ENCODE measurements around the gene APBA2.

The APBA2 gene

GRCh38 chr15:29102911-29103823, 217.4 kb downstream of the APBA2 start:
- no peak for DNase-seq (ENCODE audit: low spot score)

GRCh38 chr15:29103824-29104565, 218.2 kb downstream of the APBA2 start:
- DNase-seq (ENCODE audit: low spot score): peak; percentile 86

GRCh38 chr15:29104566-29104880, 218.7 kb downstream of the APBA2 start:
- DNase-seq (ENCODE audit: low spot score): no peak

- no peak for DNase-seq (ENCODE audit: low spot score)
Observed at GRCh38 chr15:29105151-29105854, 219.5 kb downstream of the APBA2 start.

GRCh38 chr15:29106116-29106515, 220.3 kb downstream of the APBA2 start:
- no peak for DNase-seq (ENCODE audit: low spot score)

- no peak for DNase-seq (ENCODE audit: low spot score)
Observed at GRCh38 chr15:29106551-29107290, 220.9 kb downstream of the APBA2 start.

- DNase-seq (ENCODE audit: low spot score): no peak
Observed at GRCh38 chr15:29107291-29107890, 221.6 kb downstream of the APBA2 start.

GRCh38 chr15:29107971-29108645, 222.3 kb downstream of the APBA2 start:
- DNase-seq (ENCODE audit: low spot score): no peak

GRCh38 chr15:29109762-29110161, 224.0 kb downstream of the APBA2 start:
- DNase-seq (ENCODE audit: low spot score): no peak

GRCh38 chr15:29110176-29110575, 224.4 kb downstream of the APBA2 start:
- no peak for DNase-seq (ENCODE audit: low spot score)

GRCh38 chr15:29110733-29111132, 225.0 kb downstream of the APBA2 start:
- DNase-seq (ENCODE audit: low spot score): no peak

GRCh38 chr15:29111705-29112281, 226.0 kb downstream of the APBA2 start:
- DNase-seq (ENCODE audit: low spot score): no peak

- no peak for DNase-seq (ENCODE audit: low spot score)
Observed at GRCh38 chr15:29113336-29114220, 227.8 kb downstream of the APBA2 start.

GRCh38 chr15:29114221-29115092, 228.7 kb downstream of the APBA2 start:
- DNase-seq (ENCODE audit: low spot score): no peak

GRCh38 chr15:29115093-29115991, 229.6 kb downstream of the APBA2 start:
- DNase-seq (ENCODE audit: low spot score): peak; percentile 53

- DNase-seq (ENCODE audit: low spot score): no peak
Observed at GRCh38 chr15:29116970-29117700, 231.4 kb downstream of the APBA2 start.

- DNase-seq (ENCODE audit: low spot score): no peak
Observed at GRCh38 chr15:29117778-29118177, 232.0 kb downstream of the APBA2 start.

All from HuH-7.5 (cell line).